GM19395 (cell line): ENCODE data around the gene CPSF7.
"Not testable (repeated sequence)": the region's sequence is repeated elsewhere in the genome, so short reads cannot be mapped to it uniquely, and the experiment has no call there.

Experiments
- ATAC-seq: cut with Tn5 transposase; IDR thresholded peaks from one replicate; pipeline ENCODE4 v1.9.1; 2021; ENCODE audit warnings: mild to moderate bottlenecking, moderate library complexity; ENCODE audit not compliant: unreplicated experiment

The CPSF7 gene

GRCh38 chr11:61442616-61443015 is 12.8 kb upstream of the CPSF7 start:
- ATAC-seq: no peak

- ATAC-seq: no peak
Observed at GRCh38 chr11:61439615-61440014, 9.8 kb upstream of the CPSF7 start.

GRCh38 chr11:61437496-61437895 is 7.7 kb upstream of the CPSF7 start:
- no peak for ATAC-seq

- not testable (repeated sequence) for ATAC-seq
Observed at GRCh38 chr11:61430839-61431238, 1.1 kb upstream of the CPSF7 start.

GRCh38 chr11:61429346-61429690 is 457 bp downstream of the CPSF7 start:
- peak; percentile 64 for ATAC-seq

GRCh38 chr11:61425367-61426131 is 4.2 kb downstream of the CPSF7 start:
- no peak for ATAC-seq

GRCh38 chr11:61422226-61422625 is 7.5 kb downstream of the CPSF7 start:
- no peak for ATAC-seq

GRCh38 chr11:61418136-61418535 is 11.6 kb downstream of the CPSF7 start:
- ATAC-seq: no peak

- no peak for ATAC-seq
Observed at GRCh38 chr11:61417670-61418069, 12.1 kb downstream of the CPSF7 start.

GRCh38 chr11:61416941-61417340 is 12.8 kb downstream of the CPSF7 start:
- ATAC-seq: no peak

GRCh38 chr11:61415381-61415780 is 14.4 kb downstream of the CPSF7 start:
- ATAC-seq: no peak

- no peak for ATAC-seq
Observed at GRCh38 chr11:61414547-61414946, 15.2 kb downstream of the CPSF7 start.

GRCh38 chr11:61413496-61413895 is 16.3 kb downstream of the CPSF7 start:
- no peak for ATAC-seq

- ATAC-seq: no peak
Observed at GRCh38 chr11:61411589-61411988, 18.2 kb downstream of the CPSF7 start.

- ATAC-seq: no peak
Observed at GRCh38 chr11:61406991-61407728, 22.6 kb downstream of the CPSF7 start.

GRCh38 chr11:61406067-61406466 is 23.7 kb downstream of the CPSF7 start:
- no peak for ATAC-seq

- no peak for ATAC-seq
Observed at GRCh38 chr11:61404641-61405040, 25.1 kb downstream of the CPSF7 start.

GRCh38 chr11:61404103-61404502 is 25.7 kb downstream of the CPSF7 start:
- ATAC-seq: no peak

- no peak for ATAC-seq
Observed at GRCh38 chr11:61403658-61404057, 26.1 kb downstream of the CPSF7 start.

- no peak for ATAC-seq
Observed at GRCh38 chr11:61401573-61401972, 28.2 kb downstream of the CPSF7 start.

GRCh38 chr11:61401173-61401572 is 28.6 kb downstream of the CPSF7 start:
- ATAC-seq: no peak

- peak; percentile 38 for ATAC-seq
Observed at GRCh38 chr11:61392981-61393595, 36.7 kb downstream of the CPSF7 start.
